ENCODE measurements around the gene BMAL1. TPM values are rescaled to one million over a fixed set of nuclear protein-coding genes. Genes with fewer than 3 reads are reported as not detected.

Gene BMAL1
- total RNA-seq, 4 donors from 2014 or later = 27.7 to 81.8 (median 41.0) TPM

DNA sequence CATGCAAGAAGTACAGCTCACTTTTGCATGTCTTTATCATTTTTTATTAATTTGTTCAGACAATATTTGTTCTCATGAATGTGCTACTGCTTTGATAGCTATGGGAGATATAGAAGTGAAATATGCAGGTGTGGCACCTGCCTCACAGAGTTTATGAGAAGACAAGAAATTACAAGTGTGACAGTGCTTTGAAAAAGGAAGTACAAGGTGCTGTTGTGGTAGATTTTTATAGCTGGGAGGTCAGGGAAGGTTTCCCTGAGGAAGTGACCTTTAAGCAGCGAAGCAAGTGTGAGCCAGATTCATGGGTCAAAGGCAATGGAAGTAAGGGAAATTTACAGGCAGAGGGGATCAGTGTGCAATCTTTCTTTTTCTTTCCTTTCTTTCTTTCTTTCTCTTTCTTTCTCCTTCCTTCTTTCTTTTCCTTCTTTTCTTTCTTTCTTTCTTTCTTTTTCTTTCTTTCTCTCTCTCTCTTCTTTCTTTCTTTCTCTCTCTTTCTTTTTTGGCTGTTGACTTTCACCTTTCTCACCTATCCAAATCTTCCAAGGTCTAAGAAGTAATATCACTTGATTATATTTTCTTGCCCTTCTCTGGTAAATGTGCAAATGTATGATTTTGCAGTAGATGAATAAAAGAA is 6.4 kb upstream of the BMAL1 start:
- Histone ChIP-seq H3K9me3 (no peaks in the 10 kb centered on the region), H3K4me1 (peaks cover under 1 to 1% of the 10 kb centered on the region in 2 donors), H3K27me3 (no peaks in the 10 kb centered on the region), H3K27ac (no peak overlapping the region), H3K4me3 (no peak overlapping the region), H3K36me3 (no peaks in the 10 kb centered on the region)
- in situ Hi-C loops (cut with MboI; ENCODE audit: low sequenced_read_pairs in 4 of 4) (loop anchor here in 1 of 4 donors (10.0 kb wide), 1 partner anchor 64 kb away; no protein-coding TSS in a partner anchor), intact Hi-C loops (cut with DNase I; ENCODE audit: low total_unique reads) (no loop called here)
- DNase-seq (no peak), ATAC-seq (no peak)
- TF ChIP-seq, protein P1, sequence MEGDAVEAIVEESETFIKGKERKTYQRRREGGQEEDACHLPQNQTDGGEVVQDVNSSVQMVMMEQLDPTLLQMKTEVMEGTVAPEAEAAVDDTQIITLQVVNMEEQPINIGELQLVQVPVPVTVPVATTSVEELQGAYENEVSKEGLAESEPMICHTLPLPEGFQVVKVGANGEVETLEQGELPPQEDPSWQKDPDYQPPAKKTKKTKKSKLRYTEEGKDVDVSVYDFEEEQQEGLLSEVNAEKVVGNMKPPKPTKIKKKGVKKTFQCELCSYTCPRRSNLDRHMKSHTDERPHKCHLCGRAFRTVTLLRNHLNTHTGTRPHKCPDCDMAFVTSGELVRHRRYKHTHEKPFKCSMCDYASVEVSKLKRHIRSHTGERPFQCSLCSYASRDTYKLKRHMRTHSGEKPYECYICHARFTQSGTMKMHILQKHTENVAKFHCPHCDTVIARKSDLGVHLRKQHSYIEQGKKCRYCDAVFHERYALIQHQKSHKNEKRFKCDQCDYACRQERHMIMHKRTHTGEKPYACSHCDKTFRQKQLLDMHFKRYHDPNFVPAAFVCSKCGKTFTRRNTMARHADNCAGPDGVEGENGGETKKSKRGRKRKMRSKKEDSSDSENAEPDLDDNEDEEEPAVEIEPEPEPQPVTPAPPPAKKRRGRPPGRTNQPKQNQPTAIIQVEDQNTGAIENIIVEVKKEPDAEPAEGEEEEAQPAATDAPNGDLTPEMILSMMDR (IDR thresholded peaks at IDR 0.05 in 4 of 5, conservative IDR thresholded peaks at IDR 0.05 in 1 of 5) = no peak
- TF ChIP-seq POLR2A (IDR thresholded peaks at IDR 0.05) = no peak

DNA sequence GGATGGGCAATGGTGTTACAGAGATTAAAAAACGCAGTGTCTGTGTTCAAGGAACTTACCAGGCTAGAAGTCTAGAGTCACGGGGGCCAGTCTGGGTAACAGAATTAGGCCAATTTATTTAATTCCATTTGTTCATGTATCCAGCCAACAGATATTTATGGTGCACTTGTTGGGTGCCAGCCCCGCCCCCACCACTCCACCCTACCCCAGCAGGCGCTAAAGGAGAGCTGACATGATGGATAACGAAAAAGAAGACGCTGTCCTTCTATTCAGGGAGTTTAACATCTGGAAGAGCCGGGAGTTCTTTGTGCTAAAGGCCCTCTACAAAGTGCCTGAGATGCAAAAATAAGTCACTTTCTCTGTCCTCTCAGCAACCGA is 1.1 kb upstream of the BMAL1 start:
- DNase-seq (no peak), ATAC-seq (no peak)
- intact Hi-C loops (cut with DNase I; ENCODE audit: low total_unique reads) (loop anchor here (2.0 to 5.0 kb wide), 2 partner anchors 28 to 604 kb away; partner anchors contain the start of gene TEAD1), in situ Hi-C loops (cut with MboI; ENCODE audit: low sequenced_read_pairs in 4 of 4) (loop anchor here in 1 of 4 donors (10.0 kb wide), 1 partner anchor 58 kb away; no protein-coding TSS in a partner anchor)
- H3K36me3 ChIP-seq = no peaks in the 10 kb centered on the region
- H3K9me3 ChIP-seq = no peaks in the 10 kb centered on the region
- H3K27me3 ChIP-seq = no peaks in the 10 kb centered on the region
- peak overlapping the region; percentile 70 to 95 (median 89) for H3K4me3 ChIP-seq
- TF ChIP-seq POLR2A (IDR thresholded peaks at IDR 0.05) = no peak
- TF ChIP-seq, protein P1 (IDR thresholded peaks at IDR 0.05 in 4 of 5, conservative IDR thresholded peaks at IDR 0.05 in 1 of 5) = no peak
- peaks cover 20 to 33% of the 10 kb centered on the region in 2 donors for H3K4me1 ChIP-seq
- H3K27ac ChIP-seq = peak overlapping the region; percentile 85 to 97 (median 92)

DNA sequence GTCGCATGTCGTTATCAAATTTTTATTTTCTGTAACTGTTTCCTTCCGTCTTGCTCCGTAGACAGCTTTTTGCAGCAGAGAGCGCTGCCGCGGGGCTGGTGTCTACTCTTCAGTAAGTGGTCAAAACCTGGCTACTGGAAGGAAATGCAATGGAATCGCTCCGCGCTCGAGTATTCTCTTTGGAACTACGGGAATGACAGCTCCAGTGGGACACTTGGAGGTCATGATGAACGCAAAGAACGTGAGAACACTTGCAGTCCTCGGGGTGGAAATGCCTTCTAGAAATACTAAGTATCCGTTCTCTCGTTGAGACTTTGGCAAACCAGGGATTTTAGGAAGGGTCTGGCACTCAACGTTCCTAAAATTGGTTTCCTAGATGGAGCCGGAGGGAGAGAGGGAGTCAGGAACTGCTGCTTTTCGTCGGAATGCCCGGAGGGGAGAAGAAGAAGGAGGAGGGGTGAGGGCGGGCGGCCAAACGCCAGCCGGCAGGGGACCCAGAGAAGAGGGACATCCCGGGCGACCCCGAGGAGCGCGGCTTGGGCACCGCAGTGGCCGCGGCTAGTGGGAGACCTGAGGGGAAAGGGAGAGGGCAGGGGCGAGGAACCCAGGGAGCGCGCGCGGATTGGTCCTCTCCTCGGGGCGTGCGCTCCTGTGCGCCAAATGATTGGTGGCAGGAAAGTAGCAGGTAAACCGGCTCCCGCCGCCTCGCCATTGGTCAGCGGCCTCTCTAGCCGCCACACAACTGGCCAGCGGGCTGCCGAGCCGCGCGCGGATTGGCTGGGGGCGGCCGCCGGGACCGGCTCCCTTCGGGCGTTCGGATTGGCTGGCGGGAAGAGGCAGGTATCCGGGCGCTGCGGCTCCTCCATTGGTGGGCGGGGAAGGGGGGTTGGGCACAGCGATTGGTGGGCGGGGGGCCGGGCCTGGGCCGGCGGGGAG is 490 bp upstream of the BMAL1 start:
- ATAC-seq = peak; percentile 80 to 82
- peak; percentile 99 for DNase-seq
- Histone ChIP-seq H3K27me3 (no peaks in the 10 kb centered on the region), H3K4me3 (peak overlapping the region; percentile 84 to 97 (median 94)), H3K36me3 (no peaks in the 10 kb centered on the region), H3K9me3 (no peaks in the 10 kb centered on the region), H3K4me1 (peaks cover 26 to 39% of the 10 kb centered on the region in 2 donors), H3K27ac (peak overlapping the region; percentile 86 to 98 (median 96))
- intact Hi-C loops (cut with DNase I; ENCODE audit: low total_unique reads) = loop anchor here (1.0 to 5.0 kb wide), 3 partner anchors 28 to 605 kb away; partner anchors contain the start of gene TEAD1
- in situ Hi-C loops (cut with MboI; ENCODE audit: low sequenced_read_pairs in 4 of 4) = loop anchor here in 1 of 4 donors (10.0 kb wide), 1 partner anchor 58 kb away; no protein-coding TSS in a partner anchor
- TF ChIP-seq, protein P1 (IDR thresholded peaks at IDR 0.05 in 4 of 5, conservative IDR thresholded peaks at IDR 0.05 in 1 of 5) = peak in 1 of 5 experiments; percentile 37
- TF ChIP-seq POLR2A (IDR thresholded peaks at IDR 0.05) = peak; percentile 62 to 92

DNA sequence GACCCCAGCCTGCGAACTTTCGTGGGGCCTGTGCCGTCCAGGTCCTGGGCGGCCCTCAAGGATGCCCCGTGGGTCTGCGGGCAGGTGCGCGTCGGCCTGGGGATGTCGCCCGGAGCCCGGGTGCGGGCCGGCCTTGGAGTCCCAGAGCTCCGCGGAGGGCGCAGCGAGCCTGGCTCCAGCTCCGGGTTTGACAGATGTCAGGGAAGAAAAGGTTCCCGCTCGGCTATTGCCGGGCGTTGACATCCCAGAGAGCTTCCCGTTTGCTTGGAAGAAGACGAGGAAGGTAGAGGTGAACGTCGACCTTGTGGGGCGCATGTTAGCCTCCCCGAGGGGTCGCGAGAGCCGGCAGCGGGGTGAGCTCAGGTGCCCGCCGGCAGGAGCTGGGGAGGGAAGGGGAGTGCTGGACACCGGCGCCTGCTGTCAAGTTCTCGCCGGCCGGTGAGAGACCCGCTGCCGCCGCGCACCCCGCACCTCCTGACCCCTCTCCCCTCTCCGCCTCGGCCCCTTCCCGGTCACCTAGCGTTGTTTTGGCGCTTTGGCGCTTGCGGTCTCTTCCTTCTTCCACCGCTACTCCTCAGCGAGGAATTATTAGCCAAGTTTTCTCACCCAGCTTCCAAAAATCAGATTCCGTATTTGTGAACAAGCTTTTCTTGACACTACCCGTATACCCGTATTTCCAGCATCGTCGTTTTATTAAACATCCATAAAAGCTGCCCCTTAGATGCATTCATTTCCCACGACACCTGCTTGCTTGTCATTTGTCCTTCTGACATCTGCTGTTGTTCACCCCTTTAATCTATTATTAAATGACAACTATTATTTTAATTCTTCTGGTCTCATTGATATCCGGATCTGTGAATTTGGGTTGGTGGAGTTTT is 1.3 kb downstream of the BMAL1 start:
- no peaks in the 10 kb centered on the region for H3K9me3 ChIP-seq
- peaks cover 44 to 57% of the 10 kb centered on the region in 2 donors for H3K4me1 ChIP-seq
- no peaks in the 10 kb centered on the region for H3K36me3 ChIP-seq
- TF ChIP-seq, protein P1 (IDR thresholded peaks at IDR 0.05 in 4 of 5, conservative IDR thresholded peaks at IDR 0.05 in 1 of 5) = no peak
- TF ChIP-seq POLR2A (IDR thresholded peaks at IDR 0.05) = no peak
- H3K27ac ChIP-seq = peak overlapping the region; percentile 93 to 98 (median 96)
- ATAC-seq (peak in 1 of 2 donors; percentile 1), DNase-seq (no peak)
- H3K4me3 ChIP-seq = peak overlapping the region; percentile 84 to 97 (median 94)
- intact Hi-C loops (cut with DNase I; ENCODE audit: low total_unique reads) (loop anchor here (5.0 kb wide), 1 partner anchor 607 kb away; the partner anchor contains the start of gene TEAD1), in situ Hi-C loops (cut with MboI; ENCODE audit: low sequenced_read_pairs in 4 of 4) (loop anchor here in 1 of 4 donors (10.0 kb wide), 1 partner anchor 56 kb away; no protein-coding TSS in a partner anchor)
- H3K27me3 ChIP-seq = no peaks in the 10 kb centered on the region

Measured in gastrocnemius medialis (tissue), 4 donors.